Endothelial cell of umbilical vein (primary cell): ENCODE measurements around the gene POU5F1. TPM values are rescaled to one million over a fixed set of nuclear protein-coding genes. Genes with fewer than 3 reads are reported as not detected.

Experiments
- BruUV-seq: library from RNA; stranded (reverse); fragments of 400-500 nt; replicated peaks from 2 replicates; lab custom pipeline; 2021; lab: Mats Ljungman, UMichigan
- CTCF ChIA-PET: fragments of 300-600, 350-600 bp; sonication (Branson Sonifier 250); formaldehyde crosslinking; loops from one replicate; lab custom pipeline; 2021; ENCODE audit warnings: antibody characterized with exemption, inconsistent platforms; lab: Charles Lee
- POLR2A ChIA-PET: fragments of 300-600, 350-600 bp; sonication (Branson Sonifier 250); formaldehyde crosslinking; loops from one replicate; lab custom pipeline; 2021; ENCODE audit warnings: antibody characterized with exemption, inconsistent platforms; lab: Charles Lee
- DNase-seq: peaks from one replicate; pipeline ENCODE4 v3.0.0-alpha.2; 2011; ENCODE audit warnings: low read depth, low spot score
- FAIRE-seq: peaks from 2 replicates; lab custom pipeline; 2011; peaks lifted over from hg19 to GRCh38; lab: Jason Lieb, UNC
- H2AFZ ChIP-seq: 2 replicates; pipeline ENCODE4 v1.6.0; 2012; ENCODE audit warnings: low read depth, low read length, control low read depth, inconsistent platforms
- H3K27ac ChIP-seq: 2 replicates; pipeline ENCODE4 v1.5.1; 2011; ENCODE audit warnings: low read depth, mild to moderate bottlenecking, control low read depth, low read length, moderate library complexity; ENCODE audit not compliant: insufficient read depth
- H3K27me3 ChIP-seq, 2 experiments: 2 replicates each; pipeline versions ENCODE4 v1.6.0 to v1.6.1; 2011; ENCODE audit warnings: low read length in 2 of 2, mixed read lengths in 1 of 2; ENCODE audit not compliant: control insufficient read depth in 2 of 2, insufficient read depth in 2 of 2
- H3K36me3 ChIP-seq, 2 experiments: 2 replicates in 1 of 2; 3 replicates in 1 of 2; pipeline ENCODE4 v1.5.1; 2011; ENCODE audit warnings: low read length in 2 of 2, mild to moderate bottlenecking in 1 of 2, moderate library complexity in 1 of 2; ENCODE audit not compliant: control insufficient read depth in 2 of 2, insufficient read depth in 2 of 2; ENCODE audit errors: extremely low read depth in 1 of 2
- H3K4me1 ChIP-seq: 3 replicates; pipeline ENCODE4 v1.5.1; 2011; ENCODE audit warnings: mild to moderate bottlenecking, low read length; ENCODE audit not compliant: control insufficient read depth, insufficient read depth; ENCODE audit errors: extremely low read depth
- H3K4me2 ChIP-seq: 2 replicates; pipeline ENCODE4 v1.6.1; 2011; ENCODE audit warnings: low read length, control low read depth, mixed read lengths; ENCODE audit not compliant: insufficient read depth
- H3K4me3 ChIP-seq, 3 experiments: fragments of 200-600 bp in 1 of 3; sonication (generic), shearing (Covaris generic) in 1 of 3; replicated peaks in 1 of 3; 2 replicates each; pipeline ENCODE4 v1.5.1; 2011 to 2016; ENCODE audit warnings: control low read depth in 3 of 3, low read length in 3 of 3, mild to moderate bottlenecking in 2 of 3, inconsistent platforms in 1 of 3, low read depth in 1 of 3, moderate library complexity in 1 of 3; ENCODE audit not compliant: insufficient read depth in 1 of 3
- H3K79me2 ChIP-seq: 2 replicates; pipeline ENCODE4 v1.6.0; 2012; ENCODE audit warnings: low read length, inconsistent platforms; ENCODE audit not compliant: control insufficient read depth, insufficient read depth
- H3K9ac ChIP-seq: replicated peaks from 2 replicates; pipeline ENCODE3; 2011; ENCODE audit warnings: low read length, control low read depth; ENCODE audit not compliant: insufficient read depth; ENCODE audit errors: extremely low read depth
- H3K9me1 ChIP-seq: replicated peaks from 3 replicates; pipeline ENCODE4 v1.6.0; 2011; ENCODE audit warnings: mild to moderate bottlenecking, low read length; ENCODE audit not compliant: control insufficient read depth, insufficient read depth; ENCODE audit errors: extremely low read depth
- H3K9me3 ChIP-seq: replicated peaks from 2 replicates; pipeline ENCODE4 v1.5.1; 2012; ENCODE audit warnings: low read length, inconsistent platforms; ENCODE audit not compliant: control insufficient read depth, insufficient read depth
- H4K20me1 ChIP-seq: replicated peaks from 2 replicates; pipeline ENCODE3; 2011; ENCODE audit warnings: mild to moderate bottlenecking, low read length; ENCODE audit not compliant: control insufficient read depth, insufficient read depth; ENCODE audit errors: extremely low read depth
- CTCF ChIP-seq, 2 donors: IDR thresholded peaks; 1 replicate in 1 of 2; 2 replicates in 1 of 2; pipeline ENCODE4 v1.5.1; 2011; ENCODE audit warnings: low read length in 2 of 2, mild to moderate bottlenecking in 2 of 2, moderate library complexity in 2 of 2, control low read depth in 1 of 2, inconsistent platforms in 1 of 2, low read depth in 1 of 2; ENCODE audit not compliant: insufficient read depth in 1 of 2; ENCODE audit errors: extremely low read depth in 1 of 2
- EZH2 ChIP-seq: IDR thresholded peaks from 2 replicates; pipeline ENCODE4 v1.6.1; 2012; ENCODE audit warnings: borderline replicate concordance, low read depth, mild to moderate bottlenecking, moderate library complexity, low read length, inconsistent platforms; ENCODE audit not compliant: severe bottlenecking
- FOS ChIP-seq: IDR thresholded peaks from 2 replicates; pipeline ENCODE4 v1.6.1; 2011; ENCODE audit warnings: mild to moderate bottlenecking, low read length, moderate library complexity, borderline replicate concordance; ENCODE audit not compliant: insufficient read depth
- GATA2 ChIP-seq: IDR thresholded peaks from 2 replicates; pipeline ENCODE4 v1.7.0; 2011; ENCODE audit warnings: low read depth, mild to moderate bottlenecking, moderate library complexity, mixed read lengths, low read length; ENCODE audit not compliant: insufficient read length, insufficient read depth
- JUN ChIP-seq: IDR thresholded peaks from 2 replicates; pipeline ENCODE4 v1.6.1; 2011; ENCODE audit warnings: borderline replicate concordance, low read depth; ENCODE audit not compliant: insufficient read length, insufficient read depth
- MAX ChIP-seq: IDR thresholded peaks from 2 replicates; pipeline ENCODE4 v1.6.1; 2011; ENCODE audit not compliant: insufficient read depth, insufficient read length
- MYC ChIP-seq: IDR thresholded peaks from one replicate; pipeline ENCODE4 v1.6.1; 2011; ENCODE audit warnings: mild to moderate bottlenecking, low read depth, low read length
- POLR2A ChIP-seq: IDR thresholded peaks from 2 replicates; pipeline ENCODE4 v1.6.1; 2012; ENCODE audit warnings: low read depth, mild to moderate bottlenecking, control low read depth, low read length
- POLR2AphosphoS5 ChIP-seq: IDR thresholded peaks from 2 replicates; pipeline ENCODE4 v1.6.1; 2012; ENCODE audit warnings: low read depth, mild to moderate bottlenecking, control low read depth, low read length, moderate library complexity; ENCODE audit not compliant: insufficient read depth
- dilution Hi-C: fragments of 300-500 bp; cut with MboI; formaldehyde crosslinking; loops from one replicate; pipeline ENCODE4 v1.15.0; 2019; ENCODE audit warnings: low sequenced_read_pairs; ENCODE audit not compliant: extremely low pct_ligation_motif_present
- intact Hi-C: fragments of 100-400 bp; cut with micrococcal nuclease; formaldehyde crosslinking; loops from one replicate; pipeline ENCODE4 v1.10.0; 2022
- polyA plus RNA-seq, 4 experiments: library from polyadenylated mRNA; depleted of rRNA in 3 of 4; stranded (reverse) in 3 of 4; unstranded in 1 of 4; fragments of >200 nt; gene quantifications; 2 replicates each; pipeline versions ENCODE4 v1.2.1 to v1.2.3, GENCODE V29; 2011 to 2012; ENCODE audit warnings: missing spikeins in 1 of 4
- total RNA-seq: library from RNA; stranded (reverse); gene quantifications from 2 replicates; pipeline ENCODE4 v1.2.3, GENCODE V29; 2021

POU5F1 gene
- total and polyA plus RNA-seq, 2 donors (not counting 3 experiments of a cell fraction or from before 2014, with no cell fraction given), result 0.63 TPM; not detected in 1

DNA sequence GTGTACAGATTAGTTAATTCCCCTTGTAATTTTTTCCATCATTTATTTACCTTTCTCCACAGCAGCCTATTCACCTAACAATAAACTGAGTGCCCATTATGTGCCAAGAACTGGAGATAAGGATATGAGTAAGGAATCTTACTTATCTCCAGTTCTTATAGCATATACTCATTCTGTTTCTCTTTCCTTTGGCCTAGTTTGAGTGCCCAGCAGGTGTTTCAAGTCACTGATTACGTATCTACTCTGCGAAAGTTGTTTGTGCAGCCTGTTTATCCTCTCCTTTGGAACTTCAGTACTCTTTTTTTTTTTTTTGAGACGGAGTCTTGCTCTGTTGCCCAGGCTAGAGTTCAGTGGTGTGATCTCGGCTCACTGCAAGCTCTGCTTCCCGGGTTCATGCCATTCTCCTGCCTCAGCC is 17.3 kb upstream of the POU5F1 start:
- no peaks in the 10 kb centered on the region for H3K9me3 ChIP-seq
- CTCF ChIA-PET, result no interaction called here

More for the DNA sequence above, 17.3 kb upstream of the POU5F1 start:
- no TSS peak for BruUV-seq
- H3K4me3 ChIP-seq, result no peak overlapping the region
- no peaks in the 10 kb centered on the region for H4K20me1 ChIP-seq
- no peak for DNase-seq
- no peaks in the 10 kb centered on the region for H3K27me3 ChIP-seq
- no peak overlapping the region for H2AFZ ChIP-seq
- no peaks in the 10 kb centered on the region for H3K9me1 ChIP-seq
- no peak overlapping the region for H3K4me2 ChIP-seq
- H3K27ac ChIP-seq, result no peak overlapping the region
- no peaks in the 10 kb centered on the region for H3K4me1 ChIP-seq
- dilution Hi-C loops, result no loop called here
- POLR2A ChIA-PET, result no interaction called here
- H3K9ac ChIP-seq, result no peak overlapping the region
- no peak for TF ChIP-seq MAX
- no peak for TF ChIP-seq JUN
- TF ChIP-seq CTCF (IDR thresholded peaks at IDR 0.05; ENCODE audit: extremely low read depth in 1 of 2, insufficient read depth in 1 of 2, low read depth in 1 of 2, low read length in 2 of 2), result no peak
- no peak for TF ChIP-seq POLR2A
- TF ChIP-seq FOS, result no peak
- TF ChIP-seq POLR2AphosphoS5, result no peak
- TF ChIP-seq MYC, result no peak
- TF ChIP-seq EZH2, result no peak
- TF ChIP-seq GATA2, result no peak
- H3K79me2 ChIP-seq, result no peaks in the 10 kb centered on the region
- intact Hi-C loops, result no loop called here
- H3K36me3 ChIP-seq, result no peaks in the 10 kb centered on the region
- FAIRE-seq, result no peak
